Adipocyte (in vitro differentiated cells): ENCODE results near the gene FHOD3.

Experiments
- DNase-seq: peaks from one replicate; pipeline ENCODE4 v3.0.0-alpha.2; 2015; ENCODE audit warnings: low read depth
- H3K27me3 ChIP-seq: replicated peaks from 2 replicates; pipeline ENCODE4 v1.7.0; 2013; ENCODE audit warnings: mild to moderate bottlenecking, low read length, moderate library complexity; ENCODE audit not compliant: control insufficient read depth, insufficient read depth
- H3K36me3 ChIP-seq: 2 replicates; pipeline ENCODE4 v1.7.0; 2013; ENCODE audit warnings: low read length, mild to moderate bottlenecking, moderate library complexity; ENCODE audit not compliant: control insufficient read depth, insufficient read depth, severe bottlenecking
- H3K4me1 ChIP-seq: 2 replicates; pipeline ENCODE4 v1.7.0; 2013; ENCODE audit warnings: mild to moderate bottlenecking, low read length, moderate library complexity; ENCODE audit not compliant: control insufficient read depth, insufficient read depth
- H3K4me3 ChIP-seq: 2 replicates; pipeline ENCODE4 v1.7.0; 2013; ENCODE audit warnings: mild to moderate bottlenecking, low read length, moderate library complexity
- H3K9ac ChIP-seq: 2 replicates; pipeline ENCODE4 v1.7.0; 2013; ENCODE audit warnings: mild to moderate bottlenecking, low read length, moderate library complexity
- H3K9me3 ChIP-seq: 2 replicates; pipeline ENCODE4 v1.7.0; 2013; ENCODE audit warnings: mild to moderate bottlenecking, low read length, moderate library complexity; ENCODE audit not compliant: control insufficient read depth

Gene FHOD3

GRCh38 chr18:36658611-36659010 is 361.1 kb downstream of the FHOD3 start:
- H3K4me3 ChIP-seq: no peak overlapping the region
- no peaks in the 10 kb centered on the region for H3K27me3 ChIP-seq
- peaks cover 7% of the 10 kb centered on the region for H3K4me1 ChIP-seq
- H3K9ac ChIP-seq: no peak overlapping the region
- H3K9me3 ChIP-seq: no peaks in the 10 kb centered on the region
- H3K36me3 ChIP-seq: no peaks in the 10 kb centered on the region
- DNase-seq: peak; percentile 6

DNA sequence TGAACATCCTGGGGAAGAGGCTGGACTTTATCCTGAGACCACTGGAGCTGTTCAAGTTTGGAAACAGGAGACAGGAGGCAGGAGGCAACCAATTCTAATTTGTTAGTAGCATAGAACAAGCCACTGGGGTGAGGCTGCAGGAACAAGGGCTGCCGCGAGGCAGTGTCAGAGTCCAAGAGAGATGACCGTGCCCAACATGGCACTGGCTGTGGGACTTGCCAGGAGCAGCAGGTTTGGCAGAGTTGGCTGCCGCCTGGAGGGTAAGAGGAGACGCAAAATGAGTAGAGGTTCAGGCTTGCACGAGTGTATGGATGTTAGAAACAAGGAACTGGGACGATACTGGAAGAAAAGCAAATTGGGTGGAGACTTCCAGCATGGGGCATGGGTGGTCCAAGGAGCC is 362.8 kb downstream of the FHOD3 start:
- no peaks in the 10 kb centered on the region for H3K36me3 ChIP-seq
- peaks cover 9% of the 10 kb centered on the region for H3K4me1 ChIP-seq
- H3K9me3 ChIP-seq: no peaks in the 10 kb centered on the region
- DNase-seq: no peak
- no peaks in the 10 kb centered on the region for H3K27me3 ChIP-seq
- no peak overlapping the region for H3K9ac ChIP-seq
- H3K4me3 ChIP-seq: no peak overlapping the region

GRCh38 chr18:36661999-36662398 is 364.5 kb downstream of the FHOD3 start:
- peaks cover 9% of the 10 kb centered on the region for H3K4me1 ChIP-seq
- peak; percentile 32 for DNase-seq
- no peaks in the 10 kb centered on the region for H3K36me3 ChIP-seq
- H3K9ac ChIP-seq: no peak overlapping the region
- no peaks in the 10 kb centered on the region for H3K9me3 ChIP-seq
- H3K27me3 ChIP-seq: no peaks in the 10 kb centered on the region
- H3K4me3 ChIP-seq: no peak overlapping the region

DNA sequence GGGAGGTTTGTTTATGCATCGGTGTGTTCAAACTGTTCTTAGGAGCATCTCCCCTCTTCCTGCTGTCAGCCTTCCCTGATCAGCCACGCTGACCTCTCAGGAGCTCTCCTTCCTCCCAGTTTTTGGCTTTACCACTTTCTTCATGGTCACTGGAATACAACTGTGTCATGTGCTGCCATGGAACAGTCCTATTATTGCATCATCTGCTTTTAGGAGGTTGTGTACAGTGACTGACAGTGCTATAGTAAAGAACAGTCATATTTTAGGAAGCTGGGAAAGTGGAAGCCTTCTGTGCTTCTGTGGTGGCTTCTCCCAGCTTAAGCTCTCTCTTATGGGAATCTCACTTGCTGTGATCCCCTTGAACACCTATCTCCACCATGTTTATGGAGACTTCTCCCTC is 365.8 kb downstream of the FHOD3 start:
- H3K27me3 ChIP-seq: no peaks in the 10 kb centered on the region
- no peaks in the 10 kb centered on the region for H3K36me3 ChIP-seq
- H3K4me1 ChIP-seq: peaks cover 9% of the 10 kb centered on the region
- H3K4me3 ChIP-seq: no peak overlapping the region
- no peaks in the 10 kb centered on the region for H3K9me3 ChIP-seq
- peak; percentile 27 for DNase-seq
- no peak overlapping the region for H3K9ac ChIP-seq

DNA sequence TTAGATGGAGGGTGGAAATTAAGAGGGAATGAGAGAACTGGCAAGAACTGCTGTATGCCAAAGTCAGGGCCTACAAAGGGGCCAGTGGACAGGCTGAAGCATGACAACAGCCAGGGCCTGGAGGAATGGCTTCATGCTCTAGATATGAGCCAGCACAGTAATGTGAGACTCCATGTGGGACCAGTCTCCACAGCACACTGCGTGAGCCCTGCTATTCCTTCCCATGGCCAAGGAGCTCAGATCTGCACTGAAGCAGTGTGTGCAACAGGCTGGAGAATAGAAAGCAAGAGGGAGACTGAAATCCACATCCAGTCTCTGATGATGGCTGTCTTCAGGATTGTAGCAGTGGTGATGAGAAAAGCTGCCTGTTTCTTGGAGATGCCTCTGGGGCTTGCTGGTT is 368.4 kb downstream of the FHOD3 start:
- Histone ChIP-seq H3K9me3 (no peaks in the 10 kb centered on the region), H3K9ac (no peak overlapping the region), H3K27me3 (no peaks in the 10 kb centered on the region), H3K4me1 (peaks cover 12% of the 10 kb centered on the region), H3K36me3 (no peaks in the 10 kb centered on the region), H3K4me3 (no peak overlapping the region)
- DNase-seq: peak; percentile 1

GRCh38 chr18:36667811-36668210 is 370.3 kb downstream of the FHOD3 start:
- DNase-seq: no peak
- no peaks in the 10 kb centered on the region for H3K27me3 ChIP-seq
- H3K4me1 ChIP-seq: peaks cover 19% of the 10 kb centered on the region
- no peak overlapping the region for H3K4me3 ChIP-seq
- no peaks in the 10 kb centered on the region for H3K36me3 ChIP-seq
- H3K9ac ChIP-seq: no peak overlapping the region
- H3K9me3 ChIP-seq: no peaks in the 10 kb centered on the region

DNA sequence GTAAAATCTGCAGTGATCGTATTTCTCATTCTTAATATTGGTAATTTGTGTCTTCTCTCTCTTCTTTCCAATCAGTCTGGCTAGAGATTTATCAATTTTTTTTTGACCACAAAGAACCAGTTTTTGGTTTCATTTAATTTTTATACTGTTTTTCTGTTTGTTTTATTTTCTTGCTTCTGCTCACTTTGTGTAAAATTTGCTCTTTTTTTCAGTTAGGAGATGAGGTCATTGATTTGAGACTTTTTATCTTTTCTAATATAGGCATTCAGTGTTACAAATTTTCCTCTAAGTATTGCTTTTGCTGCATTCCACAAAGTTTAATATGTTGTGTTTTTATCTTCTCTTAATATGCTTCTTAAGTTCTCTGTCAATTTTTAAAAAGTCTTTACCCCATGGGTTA is 370.8 kb downstream of the FHOD3 start:
- Histone ChIP-seq H3K27me3 (no peaks in the 10 kb centered on the region), H3K4me3 (no peak overlapping the region), H3K36me3 (no peaks in the 10 kb centered on the region), H3K9ac (no peak overlapping the region), H3K9me3 (no peaks in the 10 kb centered on the region), H3K4me1 (peaks cover 21% of the 10 kb centered on the region)
- DNase-seq: no peak

DNA sequence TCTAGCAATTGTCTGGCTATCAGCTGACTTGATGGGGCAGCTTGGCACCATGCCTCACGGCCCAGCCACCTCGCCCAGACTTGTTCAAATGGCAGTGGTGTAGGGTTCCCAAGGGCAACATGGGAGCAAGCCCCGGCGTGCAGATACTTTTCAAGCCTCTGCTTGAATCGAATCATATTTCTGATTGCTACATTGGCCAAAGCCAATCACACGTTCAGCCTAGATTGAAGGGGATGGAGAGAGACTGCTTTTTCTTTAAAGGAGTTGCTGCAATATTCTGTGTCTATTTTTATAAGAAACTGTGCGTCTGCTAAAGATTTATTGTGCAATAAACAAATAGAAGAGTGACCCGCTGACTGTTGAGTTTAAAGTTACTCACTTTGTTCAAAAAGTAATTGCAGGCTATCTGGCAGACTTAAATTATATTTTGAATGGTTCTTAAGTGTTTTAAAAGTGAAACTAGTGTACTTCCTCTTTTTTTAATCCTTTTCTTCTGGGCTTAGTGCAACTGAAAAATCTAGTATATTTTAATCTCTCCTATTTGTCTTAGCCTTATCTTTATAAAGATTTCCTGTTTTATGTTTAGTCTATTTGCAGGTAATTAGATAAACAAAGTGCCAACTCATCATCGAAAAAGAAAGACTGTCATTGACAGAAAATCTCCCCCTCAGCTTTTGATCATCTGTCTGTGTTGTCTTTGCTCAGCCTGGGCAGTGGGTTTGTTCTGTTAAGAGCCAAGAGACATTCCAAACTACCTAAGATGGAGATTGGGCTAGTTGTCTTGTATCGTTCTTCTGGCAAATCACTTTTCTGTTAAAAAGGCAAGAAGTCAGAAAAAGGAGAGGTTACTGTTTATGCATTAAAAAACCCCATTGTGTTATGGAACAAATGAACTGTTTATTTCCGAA is 375.2 kb downstream of the FHOD3 start:
- Histone ChIP-seq H3K27me3 (no peaks in the 10 kb centered on the region), H3K9me3 (peaks cover 6% of the 10 kb centered on the region), H3K4me3 (peak overlapping the region; percentile 75), H3K4me1 (peaks cover 18% of the 10 kb centered on the region), H3K36me3 (no peaks in the 10 kb centered on the region), H3K9ac (peak overlapping the region; percentile 76)
- DNase-seq: peak; percentile 93

- Histone ChIP-seq H3K4me3 (peak overlapping the region; percentile 75), H3K4me1 (peaks cover 18% of the 10 kb centered on the region)
- no peak for DNase-seq
Measured at GRCh38 chr18:36673452-36673851, 375.9 kb downstream of the FHOD3 start.

DNA sequence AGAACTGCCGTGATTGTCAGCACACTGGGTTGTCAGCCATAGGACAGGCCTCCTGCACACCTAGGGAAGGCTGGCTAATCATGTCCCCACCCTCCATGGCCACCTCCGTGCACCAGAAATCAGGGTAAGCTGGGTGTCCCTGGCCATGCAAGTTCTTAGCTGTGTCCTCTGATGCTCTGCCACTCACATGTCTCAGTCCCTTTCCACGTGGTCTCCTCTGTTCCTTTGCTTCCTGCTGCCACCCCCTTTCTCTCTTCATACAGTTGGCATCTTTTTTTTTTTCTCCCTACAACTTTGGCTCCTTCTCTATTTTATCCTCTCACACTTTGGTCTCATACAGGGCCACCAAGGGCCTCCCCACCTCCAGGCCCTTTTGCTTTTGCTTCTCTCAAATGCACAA is 377.6 kb downstream of the FHOD3 start:
- Histone ChIP-seq H3K9ac (no peak overlapping the region), H3K9me3 (peaks cover 6% of the 10 kb centered on the region), H3K36me3 (no peaks in the 10 kb centered on the region), H3K27me3 (no peaks in the 10 kb centered on the region), H3K4me1 (peaks cover 18% of the 10 kb centered on the region), H3K4me3 (no peak overlapping the region)
- no peak for DNase-seq

More at GRCh38 chr18:36673452-36673851, 375.9 kb downstream of the FHOD3 start:
- Histone ChIP-seq H3K27me3 (no peaks in the 10 kb centered on the region), H3K9ac (peak overlapping the region; percentile 76), H3K36me3 (no peaks in the 10 kb centered on the region), H3K9me3 (peaks cover 6% of the 10 kb centered on the region)

- H3K4me1 ChIP-seq: peaks cover 18% of the 10 kb centered on the region
- no peaks in the 10 kb centered on the region for H3K36me3 ChIP-seq
- H3K4me3 ChIP-seq: no peak overlapping the region
- H3K27me3 ChIP-seq: no peaks in the 10 kb centered on the region
- H3K9me3 ChIP-seq: peaks cover 6% of the 10 kb centered on the region
- DNase-seq: no peak
- H3K9ac ChIP-seq: no peak overlapping the region
Measured at GRCh38 chr18:36675542-36675941, 378.0 kb downstream of the FHOD3 start.
